Measurements from ENCODE around the gene LINGO3.

LINGO3 gene

DNA sequence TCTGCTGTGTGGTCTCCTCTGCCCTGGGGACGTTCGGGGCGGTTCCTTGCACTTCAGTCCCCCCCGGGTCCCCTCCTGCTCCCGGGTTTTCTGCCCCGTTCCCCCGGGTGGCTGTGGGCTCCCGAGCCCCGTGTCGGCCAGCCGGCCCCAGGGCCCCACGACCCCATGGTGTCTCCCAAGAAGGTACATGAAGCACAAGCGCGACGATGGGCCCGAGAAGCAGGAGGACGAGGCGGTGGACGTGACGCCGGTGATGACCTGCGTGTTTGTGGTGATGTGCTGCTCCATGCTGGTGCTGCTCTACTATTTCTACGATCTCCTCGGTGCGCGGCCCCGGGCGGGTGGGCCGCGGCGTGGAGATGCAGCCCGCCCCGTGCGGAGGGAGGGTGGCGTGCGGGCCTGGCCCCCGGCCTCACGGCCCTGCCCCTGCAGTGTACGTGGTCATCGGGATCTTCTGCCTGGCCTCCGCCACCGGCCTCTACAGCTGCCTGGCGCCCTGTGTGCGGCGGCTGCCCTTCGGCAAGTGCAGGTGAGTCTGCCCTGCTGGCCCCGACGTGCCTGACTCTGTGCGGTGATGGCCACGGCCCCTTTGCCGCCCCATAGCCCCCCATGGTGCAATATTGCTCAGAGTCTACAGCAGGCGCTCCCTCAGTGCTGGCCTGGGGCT lies 31.8 kb upstream of the LINGO3 start:
- no peak for DNase-seq

DNA sequence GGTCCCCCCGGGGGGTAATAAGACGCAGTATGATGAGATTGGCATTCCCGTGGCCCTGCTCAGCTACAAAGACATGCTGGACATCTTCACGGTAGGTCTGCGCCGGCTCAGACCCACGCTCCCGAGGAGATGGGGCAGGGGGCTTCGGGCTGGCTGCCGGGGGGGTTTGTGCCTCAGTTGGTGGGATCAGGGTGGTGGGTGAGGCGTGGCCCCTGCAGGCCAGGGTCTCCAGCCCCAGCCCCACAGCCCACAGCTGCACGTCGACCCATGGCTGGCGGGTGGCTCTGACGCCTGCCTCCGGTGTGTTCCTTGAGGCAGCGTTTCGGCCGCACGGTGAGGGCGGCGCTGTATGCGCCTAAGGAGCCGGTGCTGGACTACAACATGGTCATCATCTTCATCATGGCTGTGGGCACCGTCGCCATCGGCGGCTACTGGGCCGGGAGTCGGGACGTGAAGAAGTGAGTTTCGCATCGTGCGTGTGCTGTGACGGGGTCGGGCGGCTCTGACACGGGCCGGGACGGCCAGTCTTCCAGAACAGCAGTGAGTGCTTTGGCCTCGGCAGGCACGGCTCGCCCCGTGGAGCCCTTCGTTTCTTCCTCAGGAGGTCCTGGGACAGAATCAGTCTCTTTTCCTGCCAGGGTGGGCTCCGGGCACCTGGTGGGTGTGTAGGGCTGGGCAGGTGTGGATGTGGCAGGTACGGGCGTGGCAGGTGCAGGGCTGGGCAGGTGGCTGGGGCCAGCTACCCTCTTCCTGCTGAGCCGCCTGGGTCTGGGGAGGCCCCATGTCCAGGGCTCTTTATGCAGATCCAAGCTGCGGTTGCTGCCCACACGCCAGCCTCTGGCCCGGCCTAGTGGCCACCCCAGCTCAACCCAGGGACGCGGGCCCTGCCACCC lies 31.0 kb upstream of the LINGO3 start:
- DNase-seq = no peak

DNA sequence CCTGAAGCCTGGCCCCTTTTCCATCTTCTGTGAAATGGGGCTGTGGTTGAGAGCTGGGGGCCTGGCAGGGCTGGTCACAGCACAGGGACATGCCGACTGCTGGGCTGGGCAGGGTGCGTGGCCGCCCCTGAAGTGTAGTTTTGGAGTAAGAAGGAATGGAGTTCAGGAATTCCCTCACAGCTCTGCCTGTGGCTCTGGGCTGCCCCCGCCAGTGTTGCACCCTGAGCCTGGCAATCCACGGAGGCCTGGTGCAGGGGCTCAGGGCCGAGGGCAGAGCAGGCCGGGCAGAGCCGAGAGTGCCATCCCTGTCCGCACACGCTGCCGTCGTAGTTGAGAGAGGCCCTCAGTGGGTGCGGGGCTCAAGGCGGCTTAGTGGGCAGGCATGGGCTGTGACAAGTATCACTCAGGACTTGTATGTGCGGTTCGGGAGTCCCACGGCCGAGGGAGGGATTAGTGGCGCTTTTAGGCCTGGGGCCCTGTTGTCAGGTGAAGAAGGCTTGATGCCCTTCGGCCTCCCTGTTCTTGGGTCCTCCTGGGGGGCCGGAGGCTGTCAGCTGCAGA lies 30.2 kb upstream of the LINGO3 start:
- DNase-seq = no peak

DNA sequence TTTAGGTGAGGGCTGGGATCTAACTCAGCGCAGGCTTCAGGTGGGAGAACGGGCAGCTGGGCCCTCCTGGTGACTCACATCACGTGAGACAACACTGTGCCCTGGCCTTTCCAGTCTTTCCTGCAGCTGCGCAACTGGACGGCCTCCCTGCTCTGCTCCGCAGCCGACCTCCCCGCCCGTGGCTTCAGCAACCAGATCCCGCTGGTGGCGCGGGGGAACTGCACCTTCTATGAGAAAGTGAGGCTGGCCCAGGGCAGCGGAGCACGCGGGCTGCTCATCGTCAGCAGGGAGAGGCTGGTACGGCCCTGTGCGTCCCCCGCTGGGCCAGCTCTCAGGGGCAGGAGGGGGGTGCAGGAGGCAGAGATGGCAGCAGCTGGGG lies 29.4 kb upstream of the LINGO3 start:
- DNase-seq = no peak

DNA sequence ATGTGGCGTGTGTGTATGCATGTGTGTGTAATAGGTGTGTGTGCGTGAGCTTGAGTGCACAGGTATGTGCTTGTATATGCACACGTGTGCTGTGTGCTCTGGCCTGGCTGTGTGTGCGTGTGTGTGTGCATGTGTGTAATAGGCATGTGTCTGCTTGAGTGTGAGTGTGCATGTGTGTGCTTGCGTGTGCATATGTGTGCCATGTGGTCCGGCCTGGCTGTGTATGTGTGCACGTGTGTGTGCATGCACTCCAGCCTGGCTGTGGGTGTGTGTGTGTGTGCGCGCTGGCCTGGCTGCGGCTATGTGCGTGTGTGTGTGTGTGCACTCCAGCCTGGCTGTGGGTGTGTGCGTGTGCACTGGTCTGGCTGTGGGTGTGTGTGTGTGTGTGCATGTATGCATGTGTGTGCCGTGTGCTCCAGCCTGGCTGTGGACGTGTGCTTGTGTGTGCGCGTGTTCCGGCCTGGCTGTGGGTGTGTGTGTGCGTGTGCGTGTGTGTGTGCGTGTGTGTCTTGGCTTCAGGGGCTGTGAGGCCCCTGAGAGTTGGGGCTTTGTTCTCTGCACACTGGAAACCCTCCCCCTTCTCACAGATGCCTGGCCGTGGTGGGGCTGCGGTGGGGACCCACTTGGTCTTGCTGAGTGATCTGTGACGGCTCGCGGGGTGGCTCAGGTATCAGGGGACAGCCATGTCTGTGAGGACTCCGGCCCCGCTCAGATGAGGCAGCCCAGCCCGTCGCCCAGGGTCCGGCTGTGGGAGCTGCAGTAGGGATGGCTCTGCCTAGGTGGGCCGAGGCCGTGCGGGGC lies 28.8 kb upstream of the LINGO3 start:
- no peak for DNase-seq

DNA sequence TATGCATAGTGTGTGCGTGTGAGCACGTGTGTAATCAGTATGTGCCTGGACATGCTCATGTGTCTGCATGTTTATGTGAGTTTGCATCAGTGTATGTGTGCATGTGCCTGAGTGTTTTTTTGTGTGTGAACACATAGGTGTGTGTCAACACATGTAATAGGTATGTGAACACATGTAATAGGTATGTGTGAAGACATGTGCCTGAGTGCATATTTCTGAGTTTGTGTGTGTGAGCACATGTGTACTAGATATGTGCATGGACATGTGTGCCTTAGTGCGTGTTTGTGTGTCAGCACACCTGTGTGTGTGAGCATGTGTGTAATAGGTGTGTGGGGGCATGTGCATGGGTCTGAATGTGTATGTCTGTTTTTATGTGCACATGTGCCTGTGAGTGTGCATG lies 27.9 kb upstream of the LINGO3 start:
- no peak for DNase-seq

DNA sequence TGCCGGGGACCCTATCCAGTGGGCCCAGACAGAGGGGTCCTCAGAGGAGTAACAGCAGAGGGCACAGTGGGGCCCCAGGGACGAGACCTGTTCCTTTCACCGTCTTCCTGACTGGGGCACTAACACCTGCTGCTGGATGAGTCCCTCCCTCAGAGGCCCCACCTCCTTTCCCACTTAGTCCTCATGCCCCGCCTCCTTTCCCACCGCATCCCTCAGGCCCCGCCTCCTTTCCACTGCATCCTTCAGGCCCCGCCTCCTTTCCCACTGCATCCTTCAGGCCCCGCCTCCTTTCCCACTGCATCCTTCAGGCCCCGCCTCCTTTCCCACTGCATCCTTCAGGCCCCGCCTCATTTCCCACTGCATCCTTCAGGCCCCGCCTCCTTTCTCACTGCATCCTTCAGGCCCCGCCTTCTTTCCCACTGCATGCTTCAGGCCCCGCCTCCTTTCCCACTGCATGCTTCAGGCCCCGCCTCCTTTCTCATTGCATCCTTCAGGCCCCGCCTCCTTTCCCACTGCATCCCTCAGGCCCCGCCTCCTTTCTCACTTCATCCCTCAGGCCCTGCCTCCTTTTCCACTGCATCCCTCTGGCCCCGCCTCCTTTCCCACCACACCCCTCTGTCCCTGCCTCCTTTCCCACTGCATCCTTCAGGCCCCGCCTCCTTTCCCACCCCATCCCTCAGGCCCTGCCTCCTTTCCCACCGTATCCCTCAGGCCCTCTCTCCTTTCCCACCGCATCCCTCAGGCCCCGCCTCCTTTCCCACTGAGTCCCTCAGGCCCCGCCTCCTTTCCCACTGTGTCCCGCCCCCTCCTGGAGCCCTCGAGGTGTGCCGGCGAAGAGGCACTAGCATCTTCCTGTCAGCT lies 27.3 kb upstream of the LINGO3 start:
- no peak for DNase-seq

DNA sequence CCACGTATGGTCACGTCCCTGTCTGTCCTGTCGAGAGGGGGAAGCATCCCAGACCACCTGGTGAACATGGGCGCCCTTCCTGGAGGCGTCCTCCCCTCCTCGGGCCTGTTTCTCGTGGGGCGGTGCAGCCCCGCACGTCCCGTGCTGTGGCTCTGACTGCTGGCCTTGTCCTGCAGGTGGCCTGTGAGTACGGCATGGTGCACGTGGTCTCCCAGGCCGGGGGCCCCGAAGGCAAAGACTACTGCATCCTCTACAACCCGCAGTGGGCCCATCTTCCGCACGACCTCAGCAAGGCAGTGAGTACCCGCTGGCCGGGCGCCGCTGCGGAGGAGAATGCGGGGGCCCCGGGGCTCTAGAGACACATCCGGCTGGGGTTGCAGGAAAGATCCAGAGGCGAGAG lies 26.5 kb upstream of the LINGO3 start:
- DNase-seq = no peak

DNA sequence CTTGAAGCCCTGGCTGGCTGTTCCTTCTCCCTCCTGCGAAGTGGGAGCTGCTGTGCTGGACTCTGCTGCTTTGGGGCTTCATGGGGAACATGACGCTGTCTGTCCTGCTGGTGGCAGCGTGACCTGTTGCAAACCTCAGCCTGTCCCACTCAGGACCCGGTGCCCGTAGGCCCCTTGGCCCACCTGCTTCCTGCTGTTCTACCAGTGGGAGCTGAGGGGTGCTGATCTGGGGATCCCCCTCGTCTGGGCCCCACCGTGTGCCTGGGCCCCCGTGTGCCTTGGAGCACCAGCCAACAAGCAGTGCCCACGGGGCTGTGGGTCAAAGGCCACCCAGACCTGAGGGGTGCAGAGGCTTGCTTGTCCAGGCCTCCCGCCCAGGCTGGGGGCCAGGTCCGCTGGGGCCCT lies 25.9 kb upstream of the LINGO3 start:
- DNase-seq = no peak

DNA sequence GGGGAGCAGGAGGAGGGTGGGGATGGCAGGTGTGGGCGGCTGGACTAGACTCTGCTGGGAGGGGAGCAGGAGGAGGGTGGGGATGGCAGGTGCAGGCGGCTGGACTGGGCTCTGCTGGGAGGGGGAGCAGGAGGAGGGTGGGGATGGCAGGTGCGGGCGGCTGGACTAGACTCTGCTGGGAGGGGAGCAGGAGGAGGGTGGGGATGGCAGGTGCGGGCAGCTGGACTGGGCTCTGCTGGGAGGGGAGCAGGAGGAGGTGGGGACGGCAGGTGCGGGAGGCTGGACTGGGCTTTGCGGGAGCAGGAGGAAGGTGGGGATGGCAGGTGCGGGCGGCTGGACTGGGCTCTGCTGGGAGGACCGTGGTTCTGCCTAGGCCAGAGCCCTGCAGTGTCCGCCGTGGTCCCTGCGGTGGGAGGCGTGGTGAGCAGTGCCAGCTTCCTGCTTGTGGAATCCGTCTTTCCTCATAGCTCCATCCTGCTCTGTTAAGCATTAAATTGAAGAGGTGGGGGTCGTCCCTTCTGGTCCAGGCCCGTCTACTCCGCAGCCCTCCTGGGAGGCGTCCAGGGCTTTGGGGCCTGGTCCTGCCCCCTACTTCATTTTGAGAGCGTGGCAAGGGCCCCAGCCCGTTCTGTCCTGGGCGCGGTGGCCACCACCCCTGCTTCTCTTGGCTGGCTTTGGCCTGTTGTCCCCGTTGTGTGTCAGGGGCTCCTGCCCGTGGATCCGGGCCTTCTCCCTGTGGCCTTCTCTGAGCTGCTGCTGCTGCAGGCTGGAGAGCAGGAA lies 25.3 kb upstream of the LINGO3 start:
- DNase-seq = no peak

DNA sequence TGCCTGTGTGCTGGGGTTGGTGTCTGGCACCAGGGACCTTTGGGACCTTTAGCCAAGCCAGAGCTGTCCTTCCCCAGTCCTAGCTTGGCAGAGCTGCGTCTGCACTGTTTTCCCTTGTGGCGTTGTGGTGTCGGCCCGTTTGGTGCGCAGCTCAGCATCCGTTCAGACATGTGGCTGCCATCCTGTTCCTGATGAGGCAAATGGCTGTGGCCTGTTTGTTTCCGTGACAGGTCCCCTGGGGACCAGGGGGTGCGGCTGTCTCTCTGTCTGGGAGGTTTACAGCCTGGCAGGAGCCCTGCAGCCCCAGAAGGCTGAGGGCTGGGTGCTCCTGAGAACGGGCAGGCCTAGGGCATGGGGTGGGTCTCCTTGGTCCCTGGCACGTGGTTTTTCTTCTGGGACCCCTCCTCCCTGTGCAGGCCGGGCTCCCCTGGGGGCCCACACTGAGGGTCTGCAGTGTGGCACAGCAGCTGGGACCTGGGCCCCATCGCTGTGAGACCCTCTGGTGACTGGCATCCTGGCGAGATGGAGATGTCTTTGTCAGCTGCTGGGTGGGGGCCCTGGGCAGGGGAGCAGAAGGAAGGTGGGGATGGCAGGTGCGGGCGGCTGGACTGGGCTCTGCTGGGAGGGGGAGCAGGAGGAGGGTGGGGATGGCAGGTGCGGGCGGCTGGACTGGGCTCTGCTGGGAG lies 24.5 kb upstream of the LINGO3 start:
- DNase-seq = peak; percentile 13 to 18

DNA sequence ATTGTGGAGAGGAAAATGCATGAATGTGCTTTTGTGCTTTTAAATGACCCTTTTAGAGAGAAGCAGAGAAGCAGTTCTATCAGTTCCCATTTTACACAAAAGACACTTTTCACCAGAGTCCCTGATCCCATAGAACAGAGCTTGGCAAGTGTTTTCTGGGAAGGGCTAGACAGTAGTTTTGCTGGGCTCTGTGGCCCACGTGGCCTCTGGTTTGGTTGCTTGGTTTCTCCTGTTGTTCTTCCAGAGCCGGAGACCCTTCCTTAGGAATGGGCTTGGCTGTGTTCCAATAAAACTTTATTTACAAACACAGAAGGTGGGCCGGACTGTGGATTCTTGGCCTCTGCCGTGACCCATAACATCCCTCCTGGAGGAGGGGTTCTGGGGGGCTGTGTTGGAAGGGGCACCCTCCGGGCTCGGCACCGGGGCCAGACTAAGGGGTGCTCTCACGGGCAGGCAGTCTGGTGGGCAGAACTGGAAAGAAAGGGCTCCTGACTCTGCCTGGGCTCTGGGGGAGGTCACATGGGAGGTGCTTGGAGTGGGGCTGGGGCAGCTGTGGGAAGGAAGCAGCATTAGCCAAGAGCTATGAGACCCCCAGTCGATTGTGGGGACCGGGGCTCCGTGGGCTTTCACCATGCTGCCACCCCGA lies 23.8 kb upstream of the LINGO3 start:
- DNase-seq = no peak

DNA sequence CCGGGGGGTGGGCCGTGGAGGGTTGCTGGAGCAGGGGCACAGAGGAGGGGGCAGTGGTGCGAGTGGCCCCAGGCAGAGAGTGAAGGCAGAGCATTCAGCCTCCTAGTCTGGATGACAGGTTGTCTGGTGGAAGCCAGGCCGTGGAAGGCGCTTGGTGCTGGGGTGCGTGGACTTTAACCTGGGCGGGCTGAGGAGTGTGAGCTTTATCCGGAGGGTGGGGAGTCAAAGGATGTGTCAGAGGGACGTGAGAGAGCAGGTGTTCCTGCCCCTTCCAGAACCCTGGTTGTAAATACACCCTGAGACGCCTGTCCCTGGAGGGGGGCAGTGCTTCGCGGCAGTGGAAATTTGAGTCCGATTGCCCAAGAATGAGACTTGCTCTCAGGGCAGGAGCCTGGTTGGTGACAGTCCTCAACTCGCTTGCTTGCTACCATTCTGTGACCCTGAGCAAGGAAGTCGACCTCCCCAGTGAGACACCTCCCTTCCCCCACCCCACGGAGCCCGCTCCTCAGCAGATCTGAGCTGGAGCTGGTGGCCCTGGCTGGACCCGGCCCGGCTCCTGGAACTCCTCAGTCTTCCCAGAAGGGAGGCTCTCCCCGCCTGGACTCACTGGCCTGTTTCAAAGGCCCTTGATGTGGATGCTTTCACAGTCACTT lies 22.8 kb upstream of the LINGO3 start:
- no peak for DNase-seq

DNA sequence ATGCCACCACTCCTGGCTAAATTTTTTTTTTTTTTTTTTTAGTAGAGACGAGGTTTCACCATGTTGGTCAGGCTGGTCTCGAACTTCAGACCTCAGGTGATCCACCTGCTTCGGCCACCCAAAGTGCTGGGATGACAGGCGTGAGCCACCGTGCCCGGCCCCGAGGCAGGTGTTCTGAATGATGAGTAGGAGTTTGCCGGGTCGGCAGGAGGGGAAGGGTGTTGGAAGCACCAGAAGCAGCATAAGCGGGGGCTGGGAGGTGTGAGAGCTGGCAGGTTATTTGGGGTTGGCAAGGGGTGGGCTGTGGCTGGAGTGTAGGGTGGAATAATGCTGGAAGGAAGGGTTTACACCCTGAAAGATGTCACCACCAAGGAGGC lies 22.3 kb upstream of the LINGO3 start:
- DNase-seq = no peak

DNA sequence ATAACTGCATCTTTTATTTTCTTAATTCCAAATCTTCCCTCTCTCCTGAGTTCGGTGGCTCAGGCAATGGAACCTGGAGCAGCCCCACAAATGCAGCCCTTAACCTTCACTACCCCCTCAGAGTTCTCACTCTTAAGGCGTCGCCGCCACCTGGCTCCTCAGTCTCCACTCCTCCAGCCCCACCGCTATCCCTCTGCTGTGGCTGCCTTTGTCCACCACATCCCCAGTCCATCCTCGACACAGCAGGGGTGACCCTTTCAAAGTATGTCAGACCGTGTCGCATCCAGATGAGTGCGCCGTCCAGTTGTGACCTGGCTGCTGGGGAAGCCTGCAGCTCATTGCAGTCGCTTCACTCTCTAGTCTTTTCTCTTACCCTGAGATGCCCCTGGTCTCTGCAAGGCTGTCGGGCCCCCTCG lies 21.6 kb upstream of the LINGO3 start:
- no peak for DNase-seq

DNA sequence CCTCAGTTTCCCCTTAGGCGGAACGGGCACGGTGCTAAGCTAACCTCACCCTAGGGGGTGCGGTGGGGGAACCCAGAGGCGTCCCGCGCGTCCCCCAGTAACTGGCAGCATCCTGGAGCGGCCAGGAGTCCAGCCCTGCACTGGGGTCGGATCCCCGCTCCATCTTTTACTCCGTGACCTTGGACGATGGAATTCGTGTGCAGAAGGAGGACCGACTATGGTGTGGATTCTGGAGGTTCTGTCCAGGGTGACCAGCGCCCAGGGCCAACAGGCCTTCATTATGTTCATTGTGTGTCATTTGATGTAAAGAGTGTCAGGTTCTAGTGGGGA lies 21.2 kb upstream of the LINGO3 start:
- DNase-seq = no peak

DNA sequence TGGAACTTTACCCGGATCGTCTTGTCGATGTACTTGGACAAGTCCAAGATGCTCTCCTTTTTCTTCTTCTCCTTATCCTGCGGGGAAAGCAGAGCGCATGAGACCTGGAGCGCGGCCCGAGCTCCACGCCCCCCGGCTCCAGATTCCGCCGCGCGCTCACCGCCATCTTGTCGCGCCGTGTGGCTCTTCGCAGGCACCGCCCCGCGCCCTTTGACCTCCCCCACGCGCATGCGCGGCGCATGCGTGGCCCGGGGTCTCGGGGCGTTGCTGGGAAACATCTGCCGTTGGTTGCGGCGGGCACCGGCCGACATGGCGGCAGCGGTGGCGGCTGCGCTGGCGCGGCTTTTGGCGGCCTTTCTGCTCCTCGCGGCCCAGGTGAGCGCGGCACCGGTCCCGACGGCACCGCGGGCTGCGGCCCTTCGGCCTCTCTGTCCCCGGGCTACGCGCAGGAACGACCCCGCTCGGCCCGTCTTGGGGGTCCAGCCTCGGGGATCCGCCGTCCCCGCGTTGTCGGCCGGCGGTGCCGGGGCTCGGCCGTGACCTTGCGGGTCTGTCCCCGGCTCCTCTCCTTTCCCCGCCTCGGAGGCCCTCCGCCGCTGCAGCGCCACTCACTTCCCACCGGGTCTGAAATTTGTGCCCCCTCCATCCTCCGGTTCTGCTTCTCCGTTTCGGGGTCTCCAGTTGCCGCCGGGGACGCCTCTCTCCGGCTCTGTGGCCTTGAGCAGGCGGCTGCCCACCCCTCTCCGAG lies 20.6 kb upstream of the LINGO3 start, which contains the start of the genes LSM7 and SPPL2B:
Gene LSM7 (minus strand): TSS at position 186 of the 748 bp plus-strand sequence. CDS start 20 bp downstream, at position 166.
Gene SPPL2B (plus strand): TSS at position 284 of the 748 bp plus-strand sequence. CDS start 26 bp downstream, at position 310.
- DNase-seq = peak; percentile 89 to 91

DNA sequence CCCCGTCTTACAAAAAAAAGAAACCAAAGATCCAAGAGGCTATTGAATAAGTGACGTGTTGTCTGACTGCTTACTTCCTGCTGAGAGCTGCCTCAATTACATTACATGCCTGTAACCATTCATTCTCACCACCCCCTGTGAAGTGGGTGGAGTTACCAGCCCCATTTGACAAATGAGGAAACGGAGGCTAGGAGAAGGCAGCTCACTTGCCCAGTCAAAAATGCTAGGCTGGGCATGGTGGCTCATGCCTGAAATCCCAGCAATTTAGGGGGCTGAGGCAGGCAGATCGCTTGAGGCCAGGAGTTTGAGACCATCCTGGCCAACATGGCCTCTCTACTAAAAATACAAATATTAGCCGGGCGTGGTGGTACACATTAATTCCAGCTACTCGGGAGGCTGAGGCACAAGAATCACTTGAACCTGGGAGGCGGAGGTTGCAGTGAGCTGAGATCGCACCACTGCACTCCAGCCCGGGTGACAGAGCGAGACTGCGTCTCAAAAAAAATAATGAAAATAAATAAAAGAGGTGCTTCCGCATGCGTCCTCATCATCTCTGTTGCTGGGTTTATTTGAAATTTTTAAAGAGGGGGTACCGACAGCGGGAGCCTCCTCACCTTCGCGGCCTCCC lies 19.9 kb upstream of the LINGO3 start:
- DNase-seq = peak; percentile 64 to 72

Measured in activated CD4-positive, alpha-beta T cell treated with anti-CD3 and anti-CD28 coated beads, Interleukin-2, amount 50 U/mL, for 48 hours (primary cell).